HepG2 (cell line): ENCODE data around the gene WSB2. TPM values are rescaled to one million over a fixed set of nuclear protein-coding genes. Genes with fewer than 3 reads are reported as not detected.

Experiments
- BRD4 ChIP-seq: sonication (generic); formaldehyde crosslinking; IDR thresholded peaks from 2 replicates; pipeline ENCODE4 v1.4.0; 2020; ENCODE audit warnings: missing genetic modification reagents
- BRF2 ChIP-seq: sonication (generic); formaldehyde crosslinking; IDR thresholded peaks from 2 replicates; pipeline ENCODE4 v1.8.1; 2022; ENCODE audit warnings: mild to moderate bottlenecking, missing genetic modification reagents
- DR1 ChIP-seq: sonication (generic); formaldehyde crosslinking; IDR thresholded peaks from 2 replicates; pipeline ENCODE4 v1.8.0; 2021; ENCODE audit warnings: mild to moderate bottlenecking, missing genetic modification reagents, inconsistent platforms
- FOXP1 ChIP-seq, 2 experiments: fragments of 450-650 bp in 1 of 2; IDR thresholded peaks; 2 replicates each; pipeline ENCODE4 v1.6.1; 2017 to 2018; ENCODE audit warnings: antibody characterized with exemption in 1 of 2
- GATAD1 ChIP-seq: IDR thresholded peaks from 2 replicates; pipeline ENCODE4 v1.6.1; 2016; ENCODE audit warnings: missing genetic modification reagents, missing compliant biosample characterization
- HNF1B ChIP-seq: sonication (generic); formaldehyde crosslinking; IDR thresholded peaks from 2 replicates; pipeline ENCODE4 v1.5.1; 2020; ENCODE audit warnings: mild to moderate bottlenecking, moderate library complexity, missing genetic modification reagents
- HNF4A ChIP-seq: sonication (generic); formaldehyde crosslinking; IDR thresholded peaks from 2 replicates; pipeline ENCODE4 v1.4.0; 2020; ENCODE audit warnings: missing genetic modification reagents
- KDM4B ChIP-seq: sonication (generic); formaldehyde crosslinking; IDR thresholded peaks from 2 replicates; pipeline ENCODE4 v1.4.0; 2020; ENCODE audit warnings: missing genetic modification reagents
- NFIC ChIP-seq: IDR thresholded peaks from 2 replicates; pipeline ENCODE4 v1.6.1; 2012; ENCODE audit warnings: mild to moderate bottlenecking, low read length, inconsistent platforms
- PHF5A ChIP-seq: IDR thresholded peaks from one replicate; pipeline ENCODE4 v1.6.1; 2018; ENCODE audit warnings: low read depth, missing genetic modification reagents; ENCODE audit not compliant: unreplicated experiment
- WIZ ChIP-seq: sonication (generic); formaldehyde crosslinking; IDR thresholded peaks from 2 replicates; pipeline ENCODE4 v1.5.1; 2020; ENCODE audit warnings: mild to moderate bottlenecking, missing genetic modification reagents
- ZBTB1 ChIP-seq: sonication (generic); formaldehyde crosslinking; IDR thresholded peaks from 2 replicates; pipeline ENCODE4 v1.4.0; 2020; ENCODE audit warnings: missing genetic modification reagents, borderline replicate concordance
- ZBTB21 ChIP-seq: sonication (generic); formaldehyde crosslinking; IDR thresholded peaks from 2 replicates; pipeline ENCODE4 v1.4.0; 2020; ENCODE audit warnings: missing genetic modification reagents
- ZBTB4 ChIP-seq: sonication (generic); formaldehyde crosslinking; IDR thresholded peaks from 2 replicates; pipeline ENCODE4 v1.4.0; 2020; ENCODE audit warnings: missing genetic modification reagents, mild to moderate bottlenecking, borderline replicate concordance
- ZNF24 ChIP-seq: fragments of 450-650 bp; IDR thresholded peaks from 2 replicates; pipeline ENCODE4 v1.6.1; 2017; ENCODE audit warnings: antibody characterized with exemption, mild to moderate bottlenecking
- ZNF280D ChIP-seq: sonication (generic); formaldehyde crosslinking; IDR thresholded peaks from 2 replicates; pipeline ENCODE4 v1.5.1; 2020; ENCODE audit warnings: mild to moderate bottlenecking, missing genetic modification reagents
- ZNF607 ChIP-seq: sonication (generic); formaldehyde crosslinking; IDR thresholded peaks from 2 replicates; pipeline ENCODE4 v1.5.1; 2020; ENCODE audit warnings: missing genetic modification reagents, mild to moderate bottlenecking, borderline replicate concordance
- polyA plus RNA-seq, 8 experiments: library from polyadenylated mRNA; depleted of rRNA in 3 of 8; stranded (reverse) in 7 of 8; unstranded in 1 of 8; fragments of >200 nt; fragmentation: Illumina TruSeq in 4 of 8; extraction: Trizol in 4 of 8; gene quantifications; 2 replicates each; pipeline versions ENCODE4 v1.2.1 to v1.2.3, GENCODE V29; 2011 to 2016; ENCODE audit warnings: low read depth in 4 of 8, missing spikeins in 1 of 8, mixed read lengths in 1 of 8; ENCODE audit not compliant: insufficient read depth in 1 of 8
- total RNA-seq, 5 experiments: library from RNA; depleted of rRNA; stranded (reverse); fragments of >200 nt; fragmentation: Illumina TruSeq; extraction: Trizol; gene quantifications; 2 replicates each; pipeline ENCODE4 v1.2.3, GENCODE V29; 2016; ENCODE audit warnings: low read depth in 1 of 5
- TF ChIP-seq, protein P1 (sequence below): sonication (generic); formaldehyde crosslinking; IDR thresholded peaks from 2 replicates; pipeline ENCODE4 v1.8.1; 2023; ENCODE audit warnings: missing genetic modification reagents, inconsistent platforms, borderline replicate concordance

Gene WSB2
- total and polyA plus RNA-seq, 2 of the 13 experiments (the other 11 are each of a cell fraction or from before 2014, with no cell fraction given) = 31.0 to 82.8 TPM

- peak; percentile 81 for TF ChIP-seq ZNF280D (CRISPR knock-in tag)
- no peak for TF ChIP-seq ZNF607 (CRISPR knock-in tag)
- peak; percentile 70 for TF ChIP-seq KDM4B
- TF ChIP-seq GATAD1 = peak; percentile 71
- TF ChIP-seq NFIC = 0 out of 2 replicates have a peak, but pooled peaks have one; percentile 61
- TF ChIP-seq DR1 (CRISPR knock-in tag) = peak; percentile 49; the same call in 1 of the 2 replicates
- peak; percentile 58; the same call in 1 of the 2 replicates for TF ChIP-seq BRF2 (CRISPR knock-in tag)
- TF ChIP-seq ZBTB1 = no peak
- TF ChIP-seq ZNF24 = 0 out of 2 replicates have a peak, but pooled peaks have one; percentile 41
- peak; percentile 59 for TF ChIP-seq ZBTB21 (CRISPR knock-in tag)
- 0 out of 2 replicates have a peak, but pooled peaks have one; percentile 34 for TF ChIP-seq FOXP1 (IDR thresholded peaks at IDR 0.05)
- peak; percentile 83 for TF ChIP-seq FOXP1 (CRISPR knock-in tag; IDR thresholded peaks at IDR 0.05)
- TF ChIP-seq PHF5A (CRISPR knock-in tag) = peak; percentile 97
- TF ChIP-seq, protein P1, sequence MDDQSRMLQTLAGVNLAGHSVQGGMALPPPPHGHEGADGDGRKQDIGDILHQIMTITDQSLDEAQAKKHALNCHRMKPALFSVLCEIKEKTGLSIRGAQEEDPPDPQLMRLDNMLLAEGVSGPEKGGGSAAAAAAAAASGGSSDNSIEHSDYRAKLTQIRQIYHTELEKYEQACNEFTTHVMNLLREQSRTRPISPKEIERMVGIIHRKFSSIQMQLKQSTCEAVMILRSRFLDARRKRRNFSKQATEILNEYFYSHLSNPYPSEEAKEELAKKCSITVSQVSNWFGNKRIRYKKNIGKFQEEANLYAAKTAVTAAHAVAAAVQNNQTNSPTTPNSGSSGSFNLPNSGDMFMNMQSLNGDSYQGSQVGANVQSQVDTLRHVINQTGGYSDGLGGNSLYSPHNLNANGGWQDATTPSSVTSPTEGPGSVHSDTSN (CRISPR knock-in tag) = no peak
- TF ChIP-seq BRD4 (CRISPR knock-in tag) = 0 out of 2 replicates have a peak, but pooled peaks have one; percentile 40
- peak; percentile 97 for TF ChIP-seq HNF4A (CRISPR knock-in tag)
- TF ChIP-seq HNF1B (CRISPR knock-in tag) = peak; percentile 93
- no peak for TF ChIP-seq ZBTB4 (CRISPR knock-in tag)
- TF ChIP-seq WIZ (CRISPR knock-in tag) = peak; percentile 66; the same call in 1 of the 2 replicates
These were observed 8.5 kb downstream of the WSB2 start (continued) for GRCh38 chr12:118052324-118053070.
